Subcutaneous abdominal adipose tissue (tissue), 5 donors: ENCODE results near the gene TMEM145.
"Not testable (repeated sequence)": the region's sequence is repeated elsewhere in the genome, so short reads cannot be mapped to it uniquely, and the experiment has no call there.

ENCODE experiments used
- H3K27ac ChIP-seq: one replicate; pipeline ENCODE4 v1.7.0; 2013; ENCODE audit warnings: low read depth, mild to moderate bottlenecking, inconsistent platforms, low read length, moderate library complexity
- H3K27me3 ChIP-seq, 5 donors: one replicate each; pipeline ENCODE4 v1.7.0; 2013; ENCODE audit warnings: low read length in 5 of 5, inconsistent platforms in 1 of 5; ENCODE audit not compliant: control insufficient read depth in 5 of 5, insufficient read depth in 4 of 5
- H3K36me3 ChIP-seq, 5 donors: one replicate each; pipeline ENCODE4 v1.7.0; 2013; ENCODE audit warnings: low read length in 5 of 5; ENCODE audit not compliant: control insufficient read depth in 5 of 5, insufficient read depth in 5 of 5
- H3K4me1 ChIP-seq, 5 donors: one replicate each; pipeline ENCODE4 v1.7.0; 2013; ENCODE audit warnings: low read length in 5 of 5, mild to moderate bottlenecking in 3 of 5, moderate library complexity in 1 of 5; ENCODE audit not compliant: control insufficient read depth in 5 of 5, insufficient read depth in 5 of 5
- H3K4me3 ChIP-seq, 5 donors: one replicate each; pipeline ENCODE4 v1.7.0; 2013; ENCODE audit warnings: low read length in 5 of 5, low read depth in 1 of 5
- H3K9ac ChIP-seq, 5 donors: one replicate each; pipeline ENCODE4 v1.7.0; 2013; ENCODE audit warnings: low read length in 5 of 5, mild to moderate bottlenecking in 4 of 5, moderate library complexity in 3 of 5
- H3K9me3 ChIP-seq, 5 donors: one replicate each; pipeline ENCODE4 v1.7.0; 2013; ENCODE audit warnings: low read length in 5 of 5; ENCODE audit not compliant: control insufficient read depth in 5 of 5
- donor health status: healthy.
- donor health status: healthy.
- donor health status: healthy.
- donor health status: healthy.
- donor health status: healthy.

Gene TMEM145

DNA sequence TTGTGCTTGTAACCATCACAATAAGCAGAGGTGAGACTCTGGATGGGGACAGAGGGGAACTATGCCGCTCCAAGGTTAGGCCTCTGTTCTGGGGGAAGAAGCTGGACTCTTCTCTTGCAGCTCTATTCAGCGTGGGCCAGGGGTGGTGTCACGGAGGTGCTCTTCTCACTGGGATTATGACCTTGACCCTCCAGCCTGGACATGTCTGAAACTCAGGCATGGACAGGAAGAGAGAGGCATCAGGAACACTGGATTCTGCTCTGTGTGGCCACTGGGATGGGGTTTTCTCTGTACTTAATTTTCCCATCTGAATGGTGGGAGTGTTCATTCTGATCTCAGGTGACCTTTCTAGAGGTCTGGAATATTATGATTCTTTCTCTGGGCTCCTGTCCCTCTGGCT, 19.9 kb downstream of the TMEM145 start:
- Histone ChIP-seq H3K27me3 (no peaks in the 10 kb centered on the region), H3K36me3 (peaks cover 0 to 45% (median 22%) of the 10 kb centered on the region in 5 donors), H3K4me3 (no peak overlapping the region), H3K9me3 (no peaks in the 10 kb centered on the region), H3K9ac (no peak overlapping the region), H3K27ac (no peak overlapping the region), H3K4me1 (peaks cover 0 to 11% (median 7%) of the 10 kb centered on the region in 5 donors)

DNA sequence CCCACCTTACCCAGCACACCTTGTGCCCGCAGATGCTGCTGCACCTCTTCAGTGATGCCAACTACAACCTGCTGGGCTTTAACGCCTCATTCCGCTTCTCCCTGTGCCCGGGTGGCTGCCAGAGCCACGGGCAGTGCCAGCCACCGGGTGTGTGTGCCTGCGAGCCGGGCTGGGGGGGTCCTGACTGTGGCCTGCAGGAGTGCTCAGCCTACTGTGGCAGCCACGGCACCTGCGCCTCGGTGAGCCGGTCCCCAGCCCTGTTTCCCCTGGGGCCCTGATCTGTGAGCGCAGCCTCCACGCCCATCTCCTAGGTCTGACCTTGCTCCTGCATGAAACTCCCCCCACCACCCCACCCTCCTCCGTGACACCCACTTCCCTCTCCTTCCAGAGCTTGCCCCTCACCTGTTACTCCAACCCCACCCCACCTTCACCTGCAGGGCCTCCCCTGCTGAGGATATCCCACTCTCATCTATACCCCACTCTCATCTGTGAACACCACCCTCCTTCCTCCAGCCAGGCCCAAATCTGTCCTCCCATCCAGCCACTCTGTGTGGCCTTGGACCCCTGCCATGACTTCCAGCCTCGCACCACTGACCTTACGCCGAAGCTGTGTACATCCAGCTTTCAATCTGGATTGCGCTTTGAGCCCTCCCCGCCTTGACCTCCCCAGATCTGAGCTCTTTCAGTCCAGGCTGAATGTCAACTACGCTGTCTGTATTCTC, 21.0 kb downstream of the TMEM145 start:
- H3K4me3 ChIP-seq: no peak overlapping the region
- H3K4me1 ChIP-seq: peaks cover 0 to 11% (median 7%) of the 10 kb centered on the region in 5 donors
- no peak overlapping the region for H3K27ac ChIP-seq
- no peak overlapping the region for H3K9ac ChIP-seq
- no peaks in the 10 kb centered on the region for H3K27me3 ChIP-seq
- peaks cover 0 to 51% (median 25%) of the 10 kb centered on the region in 5 donors for H3K36me3 ChIP-seq
- H3K9me3 ChIP-seq: no peaks in the 10 kb centered on the region

DNA sequence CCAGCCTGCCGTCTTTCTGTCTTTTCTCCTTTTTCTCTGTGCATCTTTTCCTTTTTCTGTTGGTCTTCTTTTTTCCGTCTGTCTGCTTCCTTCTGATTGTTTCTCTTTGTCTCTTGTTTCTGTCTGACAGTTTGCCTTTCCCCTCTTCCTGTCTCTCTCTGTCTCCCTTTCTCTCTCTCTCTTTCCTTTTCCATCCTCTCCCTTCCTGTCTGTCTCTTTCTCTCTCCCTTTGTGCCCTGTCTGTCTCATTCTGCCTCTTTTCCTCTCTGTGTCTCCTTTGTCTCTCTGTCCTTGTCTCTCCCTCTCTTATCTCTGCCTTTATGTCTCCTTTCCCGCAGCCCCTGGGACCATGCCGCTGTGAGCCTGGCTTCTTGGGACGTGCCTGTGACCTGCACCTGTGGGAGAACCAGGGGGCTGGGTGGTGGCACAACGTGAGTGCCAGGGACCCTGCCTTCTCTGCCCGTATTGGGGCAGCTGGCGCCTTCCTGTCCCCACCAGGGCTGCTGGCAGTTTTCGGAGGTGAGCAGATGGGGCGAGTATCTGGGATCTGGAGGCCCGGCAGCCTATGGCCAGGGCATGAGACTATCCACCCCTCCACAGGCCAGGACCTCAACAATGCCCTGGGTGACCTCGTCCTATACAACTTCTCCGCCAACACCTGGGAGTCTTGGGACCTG, 21.7 kb downstream of the TMEM145 start:
- Histone ChIP-seq H3K4me1 (peaks cover 0 to 11% (median 7%) of the 10 kb centered on the region in 5 donors), H3K9me3 (no peaks in the 10 kb centered on the region), H3K4me3 (no peak overlapping the region), H3K27ac (no peak overlapping the region), H3K27me3 (no peaks in the 10 kb centered on the region), H3K36me3 (peaks cover 0 to 51% (median 25%) of the 10 kb centered on the region in 5 donors), H3K9ac (no peak overlapping the region)

DNA sequence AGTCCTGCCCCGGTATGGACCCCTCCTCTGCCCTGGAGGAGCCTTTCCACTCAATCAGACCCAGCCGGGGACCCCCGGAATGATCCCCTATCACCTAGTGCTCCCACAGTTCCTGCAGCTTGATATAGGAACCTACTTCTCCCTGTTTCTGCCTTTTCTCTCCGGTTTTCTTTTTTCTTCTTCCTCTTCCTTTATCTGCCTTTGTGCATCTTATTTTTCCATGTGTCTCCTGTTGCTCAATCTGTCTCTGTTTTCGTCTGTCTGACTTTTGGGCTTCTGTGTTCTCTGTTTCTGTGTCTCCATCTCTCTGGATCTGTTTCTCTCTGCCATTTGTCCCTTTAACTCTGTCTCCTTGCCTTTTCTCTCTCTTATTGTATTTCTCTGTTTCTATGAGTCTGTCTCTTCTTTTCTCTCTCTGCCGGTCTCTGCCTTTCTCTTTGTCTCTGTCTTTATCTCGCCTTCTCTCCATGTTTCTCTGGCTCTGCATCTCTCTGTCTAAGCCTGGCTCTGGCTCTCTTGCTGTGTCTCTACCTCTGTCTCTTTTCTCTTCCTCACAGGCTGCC, 22.3 kb downstream of the TMEM145 start:
- no peaks in the 10 kb centered on the region for H3K27me3 ChIP-seq
- peaks cover 0 to 6% (median 4%) of the 10 kb centered on the region in 5 donors for H3K4me1 ChIP-seq
- peaks cover 0 to 51% (median 25%) of the 10 kb centered on the region in 5 donors for H3K36me3 ChIP-seq
- H3K9me3 ChIP-seq: no peaks in the 10 kb centered on the region
- no peak overlapping the region for H3K9ac ChIP-seq
- H3K27ac ChIP-seq: no peak overlapping the region
- H3K4me3 ChIP-seq: no peak overlapping the region

DNA sequence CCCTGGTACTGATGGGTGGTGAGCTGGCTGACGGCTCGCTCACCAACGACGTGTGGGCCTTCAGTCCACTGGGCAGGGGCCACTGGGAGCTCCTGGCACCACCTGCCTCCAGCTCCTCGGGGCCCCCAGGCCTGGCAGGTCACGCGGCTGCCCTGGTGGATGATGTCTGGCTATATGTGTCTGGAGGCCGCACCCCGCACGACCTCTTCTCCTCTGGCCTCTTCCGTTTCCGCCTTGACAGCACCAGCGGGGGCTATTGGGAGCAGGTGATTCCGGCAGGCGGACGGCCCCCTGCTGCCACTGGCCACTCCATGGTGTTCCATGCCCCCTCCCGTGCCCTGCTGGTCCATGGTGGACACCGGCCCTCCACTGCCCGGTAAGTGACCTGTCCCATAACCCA, 22.9 kb downstream of the TMEM145 start:
- Histone ChIP-seq H3K9ac (no peak overlapping the region), H3K27me3 (no peaks in the 10 kb centered on the region), H3K4me1 (peaks cover 0 to under 1% (median 0%) of the 10 kb centered on the region in 5 donors), H3K9me3 (no peaks in the 10 kb centered on the region), H3K27ac (no peak overlapping the region), H3K4me3 (no peak overlapping the region), H3K36me3 (peaks cover 0 to 51% (median 25%) of the 10 kb centered on the region in 5 donors)

DNA sequence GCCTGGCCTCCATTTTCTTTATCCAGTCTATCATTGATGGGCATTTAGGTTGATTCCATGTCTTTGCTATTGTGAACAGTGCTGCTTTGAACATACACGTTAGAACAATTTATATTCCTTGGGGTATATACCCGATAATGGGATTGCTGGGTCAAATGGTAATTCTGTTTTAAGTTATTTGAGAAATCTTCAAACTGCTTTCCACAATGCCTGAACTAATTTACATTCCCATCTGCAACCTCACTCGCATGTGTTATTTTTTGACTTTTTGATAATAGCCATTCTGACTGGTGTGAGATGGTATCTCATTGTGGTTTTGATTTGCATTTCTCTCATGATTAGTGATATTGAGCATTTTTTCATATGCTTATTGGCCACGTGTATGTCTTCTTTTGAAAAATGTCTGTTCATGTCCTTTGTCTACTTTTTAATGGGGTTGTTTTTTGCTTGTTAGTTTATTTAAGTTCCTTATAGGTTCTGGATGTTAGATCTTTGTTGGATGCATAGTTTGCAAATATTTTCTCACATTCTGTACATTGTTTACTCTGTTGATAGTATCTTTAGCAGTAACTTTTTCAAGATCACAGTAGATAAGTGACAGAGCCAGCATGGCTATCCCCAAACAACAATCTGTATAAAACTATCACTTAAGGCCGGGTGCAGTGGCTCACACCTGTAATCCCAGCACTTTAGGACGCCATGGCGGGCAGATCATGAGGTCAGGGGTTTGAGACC, 26.2 kb downstream of the TMEM145 start:
- not testable (repeated sequence) for H3K27me3 ChIP-seq, H3K27ac ChIP-seq, H3K9me3 ChIP-seq, H3K4me1 ChIP-seq, H3K4me3 ChIP-seq, H3K9ac ChIP-seq
- H3K36me3 ChIP-seq: peaks cover 0 to 52% (median 33%) of the 10 kb centered on the region in 5 donors

DNA sequence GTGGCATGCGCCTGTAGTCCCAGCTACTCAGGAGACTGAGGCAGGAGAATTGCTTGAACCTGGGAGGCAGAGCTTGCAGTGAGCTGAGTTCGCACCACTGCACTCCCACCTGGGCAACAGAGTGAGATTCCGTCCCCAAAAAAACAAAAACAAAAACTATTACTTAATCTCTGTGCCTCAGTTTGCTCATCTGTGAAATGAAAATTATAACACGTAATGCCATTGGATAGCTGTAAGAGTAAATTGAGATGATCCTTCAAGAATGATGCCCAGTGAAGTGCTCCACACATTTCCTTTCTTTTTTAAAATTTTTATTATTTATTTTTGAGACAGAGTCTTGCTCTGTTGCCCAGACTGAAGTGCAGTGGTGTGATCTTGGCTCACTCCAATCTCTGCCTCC, 26.8 kb downstream of the TMEM145 start:
- not testable (repeated sequence) for H3K9me3 ChIP-seq, H3K9ac ChIP-seq, H3K4me3 ChIP-seq, H3K27me3 ChIP-seq, H3K27ac ChIP-seq
- peaks cover 0 to 52% (median 37%) of the 10 kb centered on the region in 5 donors for H3K36me3 ChIP-seq
- peaks cover 0 to 15% (median 2%) of the 10 kb centered on the region in 5 donors for H3K4me1 ChIP-seq

DNA sequence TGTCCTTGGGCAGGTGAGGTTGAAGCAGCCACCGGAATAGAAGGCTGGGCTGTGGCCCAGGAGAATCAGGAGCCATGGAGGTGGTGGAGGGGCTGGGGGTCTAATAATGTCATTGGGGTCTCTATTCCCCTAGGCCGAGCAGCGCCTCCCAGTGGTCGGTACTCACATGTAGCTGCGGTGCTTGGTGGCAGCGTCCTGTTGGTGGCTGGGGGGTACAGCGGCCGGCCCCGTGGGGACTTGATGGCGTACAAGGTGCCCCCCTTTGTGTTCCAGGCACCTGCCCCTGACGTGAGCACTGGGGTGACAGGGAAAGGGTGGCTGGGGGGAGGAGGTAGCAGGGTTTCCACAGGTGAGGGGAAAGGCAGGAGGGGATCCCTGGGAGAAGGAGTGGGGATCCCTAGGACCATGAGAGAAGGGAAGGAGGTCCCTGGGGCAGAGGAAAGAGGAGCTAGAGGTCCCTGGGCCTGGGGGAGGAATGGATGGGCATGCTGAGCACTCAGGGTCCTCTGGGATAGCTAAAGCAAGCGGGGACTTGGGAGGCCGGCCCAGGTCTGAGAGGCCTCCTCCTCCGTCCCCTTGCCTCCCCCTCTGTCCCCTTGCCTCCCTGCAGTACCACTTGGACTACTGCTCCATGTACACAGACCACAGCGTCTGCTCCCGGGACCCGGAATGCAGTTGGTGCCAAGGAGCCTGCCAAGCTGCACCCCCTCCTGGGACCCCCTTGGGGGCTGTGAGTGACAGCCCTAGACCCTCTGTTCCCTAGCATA, 30.4 kb downstream of the TMEM145 start:
- no peaks in the 10 kb centered on the region for H3K9me3 ChIP-seq
- H3K4me3 ChIP-seq: no peak overlapping the region
- H3K27ac ChIP-seq: no peak overlapping the region
- H3K4me1 ChIP-seq: peaks cover 0 to 32% (median 3%) of the 10 kb centered on the region in 5 donors
- no peaks in the 10 kb centered on the region for H3K27me3 ChIP-seq
- H3K36me3 ChIP-seq: peaks cover 0 to 32% (median 17%) of the 10 kb centered on the region in 5 donors
- no peak overlapping the region for H3K9ac ChIP-seq

DNA sequence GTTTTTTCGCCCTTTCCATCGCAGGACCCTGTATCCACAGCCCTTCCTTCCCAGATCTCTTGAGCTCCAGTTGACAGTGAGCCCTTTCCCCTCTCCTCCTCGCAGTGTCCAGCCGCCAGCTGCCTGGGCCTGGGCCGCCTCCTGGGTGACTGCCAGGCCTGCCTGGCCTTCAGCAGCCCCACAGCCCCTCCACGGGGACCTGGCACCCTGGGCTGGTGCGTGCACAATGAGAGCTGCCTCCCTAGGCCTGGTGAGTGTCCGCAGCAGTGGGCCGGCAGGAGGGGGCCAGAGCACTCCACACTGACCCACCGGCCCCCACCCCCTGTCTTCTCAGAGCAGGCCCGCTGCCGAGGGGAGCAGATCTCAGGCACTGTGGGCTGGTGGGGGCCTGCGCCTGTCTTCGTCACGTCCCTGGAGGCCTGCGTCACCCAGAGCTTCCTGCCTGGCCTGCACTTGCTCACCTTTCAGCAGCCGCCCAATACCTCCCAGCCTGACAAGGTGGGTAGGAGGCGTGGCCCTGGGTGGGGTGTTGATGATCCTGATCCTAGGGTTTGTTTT, 31.3 kb downstream of the TMEM145 start:
- H3K27me3 ChIP-seq: no peaks in the 10 kb centered on the region
- no peak overlapping the region for H3K27ac ChIP-seq
- H3K36me3 ChIP-seq: peaks cover 0 to 36% (median 17%) of the 10 kb centered on the region in 5 donors
- H3K9me3 ChIP-seq: no peaks in the 10 kb centered on the region
- no peak overlapping the region for H3K4me3 ChIP-seq
- H3K4me1 ChIP-seq: peaks cover 0 to 32% (median 3%) of the 10 kb centered on the region in 5 donors
- no peak overlapping the region for H3K9ac ChIP-seq
